Activated CD8-positive, alpha-beta T cell treated with anti-CD3 and anti-CD28 coated beads for 36 hours (primary cell): Measurements from ENCODE around the gene SOX5. TPM values are rescaled to one million over a fixed set of nuclear protein-coding genes. Genes with fewer than 3 reads are reported as not detected.

Experiments
- ATAC-seq: fragments of 200-7000 bp; cut with Tn5 transposase; one replicate; pipeline ENCODE4 v1.10.0; 2021; ENCODE audit warnings: mild to moderate bottlenecking, moderate library complexity
- CTCF ChIA-PET: fragments of 350-600 bp; sonication (Branson Sonifier 250); formaldehyde crosslinking; loops from one replicate; lab custom pipeline; 2021; ENCODE audit warnings: antibody characterized with exemption; lab: Charles Lee
- POLR2A ChIA-PET: fragments of 350-600 bp; sonication (Branson Sonifier 250); formaldehyde crosslinking; loops from one replicate; lab custom pipeline; 2021; ENCODE audit warnings: antibody characterized with exemption; lab: Charles Lee
- DNase-seq: peaks from one replicate; pipeline ENCODE4 v3.0.0-alpha.2; 2020
- H3K27ac Mint-ChIP-seq: one replicate; pipeline ENCODE4 v1.8.0; 2021; ENCODE audit warnings: mild to moderate bottlenecking, mixed read lengths
- H3K27me3 Mint-ChIP-seq: one replicate; pipeline ENCODE4 v1.8.0; 2021; ENCODE audit warnings: mixed read lengths
- H3K36me3 Mint-ChIP-seq: one replicate; pipeline ENCODE4 v1.8.0; 2021; ENCODE audit warnings: low read depth, mixed read lengths
- H3K4me1 Mint-ChIP-seq: one replicate; pipeline ENCODE4 v1.8.0; 2021; ENCODE audit warnings: low read depth, mixed read lengths
- H3K4me3 Mint-ChIP-seq: one replicate; pipeline ENCODE4 v1.8.0; 2021; ENCODE audit warnings: mild to moderate bottlenecking, moderate library complexity, mixed read lengths
- H3K9me3 Mint-ChIP-seq: one replicate; pipeline ENCODE4 v1.8.0; 2021; ENCODE audit warnings: mixed read lengths
- intact Hi-C: fragments of 100-400 bp; cut with micrococcal nuclease; formaldehyde crosslinking; loops from one replicate; pipeline ENCODE4 v1.10.0; 2022
- total RNA-seq, 2 experiments: library from RNA; stranded (reverse); gene quantifications; one replicate each; pipeline ENCODE4 v1.2.3, GENCODE V29; 2021
- TF ChIP-seq, protein P1 (sequence below): fragments of 200-600 bp; IDR thresholded peaks from one replicate; pipeline ENCODE4 v1.8.0; 2022; ENCODE audit warnings: antibody characterized with exemption, mild to moderate bottlenecking

SOX5 gene
- total RNA-seq, 2 experiments from 2014 or later, result not detected

DNA sequence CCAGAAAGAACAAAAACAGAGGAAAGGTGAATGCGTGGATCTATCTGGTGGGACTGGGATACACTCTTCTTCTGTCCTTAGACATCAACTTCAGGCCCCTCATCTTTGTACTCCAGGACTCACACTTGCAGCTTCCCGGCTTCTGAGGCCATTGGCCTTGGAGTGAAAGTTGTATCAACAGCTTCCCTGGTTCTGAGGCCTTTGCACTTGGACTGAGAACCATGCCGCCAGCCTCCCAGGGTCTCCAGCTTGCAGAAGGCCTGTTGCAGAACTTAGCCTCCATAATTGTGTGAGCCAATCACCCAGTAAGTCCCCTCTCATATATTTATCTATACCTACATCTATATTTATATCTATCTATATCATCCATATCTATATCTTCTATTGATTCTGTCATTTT, 218.4 kb downstream of the SOX5 start:
- no peaks in the 10 kb centered on the region for H3K36me3 Mint-ChIP-seq
- DNase-seq, result no peak
- ChIA-PET CTCF (no interaction called here), POLR2A (no interaction called here)
- no peak for ATAC-seq
- TF ChIP-seq, protein P1, sequence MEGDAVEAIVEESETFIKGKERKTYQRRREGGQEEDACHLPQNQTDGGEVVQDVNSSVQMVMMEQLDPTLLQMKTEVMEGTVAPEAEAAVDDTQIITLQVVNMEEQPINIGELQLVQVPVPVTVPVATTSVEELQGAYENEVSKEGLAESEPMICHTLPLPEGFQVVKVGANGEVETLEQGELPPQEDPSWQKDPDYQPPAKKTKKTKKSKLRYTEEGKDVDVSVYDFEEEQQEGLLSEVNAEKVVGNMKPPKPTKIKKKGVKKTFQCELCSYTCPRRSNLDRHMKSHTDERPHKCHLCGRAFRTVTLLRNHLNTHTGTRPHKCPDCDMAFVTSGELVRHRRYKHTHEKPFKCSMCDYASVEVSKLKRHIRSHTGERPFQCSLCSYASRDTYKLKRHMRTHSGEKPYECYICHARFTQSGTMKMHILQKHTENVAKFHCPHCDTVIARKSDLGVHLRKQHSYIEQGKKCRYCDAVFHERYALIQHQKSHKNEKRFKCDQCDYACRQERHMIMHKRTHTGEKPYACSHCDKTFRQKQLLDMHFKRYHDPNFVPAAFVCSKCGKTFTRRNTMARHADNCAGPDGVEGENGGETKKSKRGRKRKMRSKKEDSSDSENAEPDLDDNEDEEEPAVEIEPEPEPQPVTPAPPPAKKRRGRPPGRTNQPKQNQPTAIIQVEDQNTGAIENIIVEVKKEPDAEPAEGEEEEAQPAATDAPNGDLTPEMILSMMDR, result no peak
- H3K27ac Mint-ChIP-seq, result no peak overlapping the region
- no peak overlapping the region for H3K4me3 Mint-ChIP-seq
- intact Hi-C loops, result no loop called here
- peaks cover 3% of the 10 kb centered on the region for H3K9me3 Mint-ChIP-seq
- H3K4me1 Mint-ChIP-seq, result no peaks in the 10 kb centered on the region
- no peaks in the 10 kb centered on the region for H3K27me3 Mint-ChIP-seq

DNA sequence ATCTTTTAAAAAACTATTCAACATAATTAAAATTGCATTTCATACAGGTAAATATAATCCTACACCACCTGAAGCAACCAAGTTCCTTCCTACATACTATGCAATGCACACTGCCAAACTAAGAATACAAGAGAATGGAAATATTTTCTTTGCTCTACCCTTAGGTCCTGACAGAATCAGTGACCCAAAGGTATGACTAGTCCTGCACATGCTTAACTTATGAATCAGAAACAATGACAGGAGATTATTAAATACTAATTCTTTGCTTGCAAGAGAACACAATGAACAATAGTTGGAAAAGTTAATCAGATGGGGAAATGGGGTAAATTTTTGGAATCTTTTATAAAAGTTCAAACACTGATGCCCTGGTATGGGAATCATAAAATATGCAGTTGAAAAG, 220.1 kb downstream of the SOX5 start:
- H3K4me1 Mint-ChIP-seq, result no peaks in the 10 kb centered on the region
- H3K9me3 Mint-ChIP-seq, result no peaks in the 10 kb centered on the region
- TF ChIP-seq, protein P1, result no peak
- POLR2A ChIA-PET, result no interaction called here
- no peaks in the 10 kb centered on the region for H3K27me3 Mint-ChIP-seq
- no peak overlapping the region for H3K27ac Mint-ChIP-seq
- ATAC-seq, result no peak
- no peak overlapping the region for H3K4me3 Mint-ChIP-seq
- no peak for DNase-seq
- CTCF ChIA-PET, result no interaction called here
- intact Hi-C loops, result no loop called here
- no peaks in the 10 kb centered on the region for H3K36me3 Mint-ChIP-seq

DNA sequence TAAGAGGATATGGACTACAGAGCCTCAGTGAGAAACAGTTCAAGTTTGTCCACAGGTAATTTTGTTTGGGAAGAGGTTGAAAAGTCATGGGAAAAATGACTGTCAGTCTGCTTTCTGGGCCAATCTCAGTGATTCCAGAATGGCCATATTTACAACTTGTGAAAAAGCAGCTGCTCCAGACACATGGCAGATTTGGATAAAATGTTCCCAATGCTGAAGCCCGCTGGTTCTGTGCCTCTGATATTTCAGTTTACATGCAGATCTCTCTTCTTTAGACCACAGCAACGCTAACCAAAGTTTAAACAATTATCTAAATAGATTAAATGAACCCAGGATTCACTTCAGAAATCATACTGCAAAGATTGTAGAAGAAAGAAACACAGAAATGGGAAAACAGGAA, 222.8 kb downstream of the SOX5 start:
- ChIA-PET CTCF (no interaction called here), POLR2A (no interaction called here)
- ATAC-seq (no peak), DNase-seq (no peak)
- Mint-ChIP-seq H3K36me3 (no peaks in the 10 kb centered on the region), H3K27ac (no peak overlapping the region), H3K9me3 (no peaks in the 10 kb centered on the region), H3K4me1 (no peaks in the 10 kb centered on the region), H3K4me3 (no peak overlapping the region), H3K27me3 (no peaks in the 10 kb centered on the region)
- TF ChIP-seq, protein P1, result no peak
- intact Hi-C loops, result no loop called here

DNA sequence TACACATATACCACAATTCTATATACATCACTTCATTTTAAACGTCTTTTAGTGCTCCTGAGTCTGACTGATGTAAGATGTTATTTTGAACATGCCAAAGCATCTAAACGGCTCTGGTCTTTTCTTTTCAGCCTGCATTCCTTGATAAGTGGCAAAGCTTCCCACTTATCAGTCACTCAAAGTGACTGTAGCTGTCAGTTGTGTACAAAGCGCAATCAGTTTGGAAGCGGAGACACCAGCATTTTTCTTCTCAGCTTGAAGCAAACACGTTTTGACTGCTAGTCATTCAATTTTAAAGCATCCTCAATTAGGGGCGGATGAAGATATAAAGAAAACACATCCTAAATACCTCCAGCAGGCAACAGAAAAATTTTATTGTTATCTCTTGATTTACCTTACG, 226.8 kb downstream of the SOX5 start:
- H3K4me3 Mint-ChIP-seq, result no peak overlapping the region
- ChIA-PET POLR2A (no interaction called here), CTCF (interaction anchor here (0.7 kb wide), 1 partner anchor 968 kb away, joined by 3 read pairs; no protein-coding TSS in a partner anchor)
- H3K9me3 Mint-ChIP-seq, result peaks cover 1% of the 10 kb centered on the region
- no peaks in the 10 kb centered on the region for H3K27me3 Mint-ChIP-seq
- intact Hi-C loops, result no loop called here
- ATAC-seq, result no peak
- no peak overlapping the region for H3K27ac Mint-ChIP-seq
- DNase-seq, result no peak
- no peaks in the 10 kb centered on the region for H3K4me1 Mint-ChIP-seq
- H3K36me3 Mint-ChIP-seq, result no peaks in the 10 kb centered on the region
- TF ChIP-seq, protein P1, result no peak

DNA sequence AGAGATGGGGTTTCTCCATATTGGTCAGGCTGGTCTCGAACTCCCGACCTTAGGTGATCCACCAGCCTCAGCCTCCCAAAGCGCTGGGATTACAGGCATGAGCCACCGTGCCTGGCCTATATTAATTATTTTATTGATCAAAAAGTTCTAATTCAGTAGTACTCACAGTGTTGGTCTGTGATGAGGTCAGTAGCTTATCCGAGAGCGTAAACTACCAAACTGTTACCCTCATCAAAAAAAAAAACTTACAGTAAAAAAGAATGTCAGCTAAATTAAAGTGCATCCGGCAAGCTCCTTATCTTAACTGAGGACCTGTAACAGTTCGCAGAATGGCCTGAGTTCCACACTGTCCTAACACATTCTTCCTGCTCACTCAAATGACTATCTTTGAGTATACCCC, 228.2 kb downstream of the SOX5 start:
- TF ChIP-seq, protein P1, result no peak
- ATAC-seq, result no peak
- no peak overlapping the region for H3K27ac Mint-ChIP-seq
- H3K36me3 Mint-ChIP-seq, result no peaks in the 10 kb centered on the region
- CTCF ChIA-PET, result no interaction called here
- POLR2A ChIA-PET, result no interaction called here
- no peaks in the 10 kb centered on the region for H3K4me1 Mint-ChIP-seq
- no peak overlapping the region for H3K4me3 Mint-ChIP-seq
- peaks cover 1% of the 10 kb centered on the region for H3K9me3 Mint-ChIP-seq
- DNase-seq, result no peak
- no peaks in the 10 kb centered on the region for H3K27me3 Mint-ChIP-seq
- intact Hi-C loops, result no loop called here
